BLaER1 treated with 17β-estradiol and CSF1 and Interleukin-3, amounts not matched to agents 10 nM and 100 nM (cell line): Measurements from ENCODE around the gene IP6K3.

Experiments used
- H3K27ac ChIP-seq, 11 experiments: shearing (Covaris generic); formaldehyde crosslinking; 2 replicates each; pipeline ENCODE4 v1.8.1; 2022
- H3K27me3 ChIP-seq, 11 experiments: shearing (Covaris generic); formaldehyde crosslinking; 2 replicates each; pipeline ENCODE4 v1.8.1; 2022
- H3K36me3 ChIP-seq, 11 experiments: shearing (Covaris generic); formaldehyde crosslinking; 2 replicates each; pipeline ENCODE4 v1.8.1; 2022
- H3K4me1 ChIP-seq, 10 experiments: shearing (Covaris generic); formaldehyde crosslinking; 2 replicates each; pipeline ENCODE4 v1.8.1; 2022
- H3K4me2 ChIP-seq, 11 experiments: shearing (Covaris generic); formaldehyde crosslinking; 2 replicates each; pipeline ENCODE4 v1.8.1; 2022
- H3K4me3 ChIP-seq, 10 experiments: shearing (Covaris generic); formaldehyde crosslinking; 2 replicates each; pipeline ENCODE4 v1.8.1; 2022
- H3K9ac ChIP-seq, 11 experiments: shearing (Covaris generic); formaldehyde crosslinking; 2 replicates each; pipeline ENCODE4 v1.8.1; 2022
- H3K9me3 ChIP-seq, 11 experiments: shearing (Covaris generic); formaldehyde crosslinking; replicated peaks in 1 of 11; 2 replicates each; pipeline ENCODE4 v1.8.1; 2022
- H4K20me1 ChIP-seq, 11 experiments: shearing (Covaris generic); formaldehyde crosslinking; 2 replicates each; pipeline ENCODE4 v1.8.1; 2022
- Cebpa-rat ChIP-seq, 11 experiments: shearing (Covaris generic); IDR thresholded peaks; 2 replicates each; pipeline ENCODE4 v1.8.1; 2022

The IP6K3 gene

GRCh38 chr6:33750244-33750991, 3.7 kb upstream of the IP6K3 start:
- H3K36me3 ChIP-seq: no peaks in the 10 kb centered on the region
- no peak overlapping the region for H3K4me3 ChIP-seq
- no peaks in the 10 kb centered on the region for H3K9me3 ChIP-seq
- H3K27me3 ChIP-seq: no peaks in the 10 kb centered on the region
- H3K4me2 ChIP-seq: peak overlapping the region in 10 of 11 experiments; percentile 42 to 74 (median 69); a peak in 20 of 22 replicates
- peak overlapping the region in 5 of 11 experiments; percentile 7 to 35 (median 19); a peak in 6 of 22 replicates for H3K27ac ChIP-seq
- peaks cover 22 to 62% (median 49%) of the 10 kb centered on the region in 10 experiments; a peak in 19 of 20 replicates for H3K4me1 ChIP-seq
- H4K20me1 ChIP-seq: no peaks in the 10 kb centered on the region; a peak in 1 of 22 replicates
- TF ChIP-seq Cebpa-rat (IDR thresholded peaks at IDR 0.05): no peak
- 0 out of 22 replicates have a peak overlapping the region, but pooled peaks of 1 of the 11 experiments have one; percentile 5 for H3K9ac ChIP-seq

- Histone ChIP-seq H3K4me2 (peak overlapping the region in 1 of 11 experiments; percentile 7; a peak in 1 of 22 replicates), H3K27me3 (no peaks in the 10 kb centered on the region), H3K9ac (no peak overlapping the region), H3K36me3 (no peaks in the 10 kb centered on the region), H3K27ac (no peak overlapping the region), H3K4me1 (peaks cover 22 to 58% (median 41%) of the 10 kb centered on the region in 10 experiments; a peak in 19 of 20 replicates), H3K4me3 (no peak overlapping the region), H3K9me3 (no peaks in the 10 kb centered on the region), H4K20me1 (no peaks in the 10 kb centered on the region; a peak in 1 of 22 replicates)
- TF ChIP-seq Cebpa-rat (IDR thresholded peaks at IDR 0.05): no peak
Observed at GRCh38 chr6:33749401-33749800, 2.7 kb upstream of the IP6K3 start.

- TF ChIP-seq Cebpa-rat (IDR thresholded peaks at IDR 0.05): no peak
- Histone ChIP-seq H4K20me1 (peaks cover 0 to 4% (median 0%) of the 10 kb centered on the region in 11 experiments; a peak in 1 of 22 replicates), H3K9ac (no peak overlapping the region), H3K4me2 (no peak overlapping the region), H3K4me3 (no peak overlapping the region), H3K9me3 (no peaks in the 10 kb centered on the region), H3K27ac (no peak overlapping the region), H3K36me3 (no peaks in the 10 kb centered on the region), H3K27me3 (no peaks in the 10 kb centered on the region), H3K4me1 (peaks cover 22 to 57% (median 41%) of the 10 kb centered on the region in 10 experiments; a peak in 19 of 20 replicates)
Observed at GRCh38 chr6:33748841-33749240, 2.1 kb upstream of the IP6K3 start.

GRCh38 chr6:33747823-33748222, 1.1 kb upstream of the IP6K3 start:
- Histone ChIP-seq H3K9me3 (no peaks in the 10 kb centered on the region), H3K4me3 (no peak overlapping the region), H3K4me1 (peaks cover 22 to 57% (median 41%) of the 10 kb centered on the region in 10 experiments; a peak in 19 of 20 replicates), H3K9ac (no peak overlapping the region), H3K36me3 (no peaks in the 10 kb centered on the region), H3K4me2 (no peak overlapping the region), H3K27me3 (no peaks in the 10 kb centered on the region), H4K20me1 (peaks cover 0 to 5% (median 0%) of the 10 kb centered on the region in 11 experiments; a peak in 1 of 22 replicates), H3K27ac (no peak overlapping the region)
- no peak for TF ChIP-seq Cebpa-rat (IDR thresholded peaks at IDR 0.05)

GRCh38 chr6:33746036-33746600, 587 bp downstream of the IP6K3 start:
- H3K4me1 ChIP-seq: peaks cover 8 to 41% (median 25%) of the 10 kb centered on the region in 10 experiments; a peak in 19 of 20 replicates
- H3K27ac ChIP-seq: no peak overlapping the region; a peak in 1 of 22 replicates
- no peaks in the 10 kb centered on the region for H3K36me3 ChIP-seq
- TF ChIP-seq Cebpa-rat (IDR thresholded peaks at IDR 0.05): no peak
- peak overlapping the region in 7 of 11 experiments; percentile 1 to 36 (median 17); a peak in 4 of 22 replicates for H3K4me2 ChIP-seq
- H3K4me3 ChIP-seq: no peak overlapping the region
- peaks cover 0 to 5% (median 0%) of the 10 kb centered on the region in 11 experiments; a peak in 1 of 22 replicates for H4K20me1 ChIP-seq
- no peak overlapping the region for H3K9ac ChIP-seq
- H3K9me3 ChIP-seq: no peaks in the 10 kb centered on the region
- no peaks in the 10 kb centered on the region for H3K27me3 ChIP-seq

- Histone ChIP-seq H3K4me3 (no peak overlapping the region), H3K27ac (peak overlapping the region in 2 of 11 experiments; percentile 16 to 18; a peak in 3 of 22 replicates), H3K4me1 (peaks cover 3 to 35% (median 19%) of the 10 kb centered on the region in 10 experiments; a peak in 19 of 20 replicates), H3K36me3 (no peaks in the 10 kb centered on the region), H4K20me1 (peaks cover 0 to 5% (median 0%) of the 10 kb centered on the region in 11 experiments; a peak in 1 of 22 replicates), H3K9me3 (no peaks in the 10 kb centered on the region), H3K4me2 (peak overlapping the region in 1 of 11 experiments; percentile 3; a peak in 1 of 22 replicates), H3K9ac (0 out of 22 replicates have a peak overlapping the region, but pooled peaks of 1 of the 11 experiments have one; percentile 31), H3K27me3 (no peaks in the 10 kb centered on the region)
- TF ChIP-seq Cebpa-rat (IDR thresholded peaks at IDR 0.05): no peak
Observed at GRCh38 chr6:33745548-33745947, 1.2 kb downstream of the IP6K3 start.

GRCh38 chr6:33744895-33745546, 1.7 kb downstream of the IP6K3 start:
- 0 out of 22 replicates have a peak overlapping the region, but pooled peaks of 1 of the 11 experiments have one; percentile 31 for H3K9ac ChIP-seq
- H3K4me3 ChIP-seq: no peak overlapping the region
- TF ChIP-seq Cebpa-rat (IDR thresholded peaks at IDR 0.05): no peak
- H3K4me1 ChIP-seq: peaks cover 0 to 30% (median 14%) of the 10 kb centered on the region in 10 experiments; a peak in 16 of 20 replicates
- 0 out of 22 replicates have a peak overlapping the region, but pooled peaks of 1 of the 11 experiments have one; percentile 3 for H3K4me2 ChIP-seq
- H3K27ac ChIP-seq: peak overlapping the region in 3 of 11 experiments; percentile 16 to 18 (median 18); a peak in 3 of 22 replicates
- peaks cover 0 to 10% (median 0%) of the 10 kb centered on the region in 11 experiments; a peak in 1 of 22 replicates for H4K20me1 ChIP-seq
- no peaks in the 10 kb centered on the region for H3K27me3 ChIP-seq
- no peaks in the 10 kb centered on the region for H3K36me3 ChIP-seq
- H3K9me3 ChIP-seq: no peaks in the 10 kb centered on the region

GRCh38 chr6:33744001-33744848, 2.5 kb downstream of the IP6K3 start:
- Histone ChIP-seq H3K36me3 (no peaks in the 10 kb centered on the region), H3K4me2 (no peak overlapping the region), H4K20me1 (peaks cover 0 to 16% (median 0%) of the 10 kb centered on the region in 11 experiments; a peak in 1 of 22 replicates), H3K27me3 (no peaks in the 10 kb centered on the region), H3K4me3 (no peak overlapping the region), H3K4me1 (peaks cover 0 to 23% (median 13%) of the 10 kb centered on the region in 10 experiments; a peak in 15 of 20 replicates), H3K27ac (no peak overlapping the region), H3K9ac (no peak overlapping the region), H3K9me3 (no peaks in the 10 kb centered on the region)
- TF ChIP-seq Cebpa-rat (IDR thresholded peaks at IDR 0.05): no peak
